Keratinocyte (primary cell): ENCODE data around the gene PLCD1. TPM values are rescaled to one million over a fixed set of nuclear protein-coding genes. Genes with fewer than 3 reads are reported as not detected.

Experiments
- DNase-seq: peaks from one replicate; pipeline ENCODE4 v3.0.0-alpha.2; 2011; ENCODE audit warnings: low read depth, missing footprints, low spot score
- FAIRE-seq: peaks from 2 replicates; lab custom pipeline; 2011; peaks lifted over from hg19 to GRCh38; lab: Jason Lieb, UNC
- H2AFZ ChIP-seq: 2 replicates; pipeline ENCODE4 v1.6.0; 2012; ENCODE audit warnings: low read length, control low read depth, inconsistent platforms; ENCODE audit not compliant: control insufficient read depth
- H3K27ac ChIP-seq: 2 replicates; pipeline ENCODE4 v1.5.1; 2011; ENCODE audit warnings: low read length; ENCODE audit not compliant: control insufficient read depth, insufficient read depth
- H3K27me3 ChIP-seq: 3 replicates; pipeline ENCODE4 v1.6.0; 2011; ENCODE audit warnings: low read length; ENCODE audit not compliant: control insufficient read depth, insufficient read depth; ENCODE audit errors: extremely low read depth
- H3K36me3 ChIP-seq, 2 experiments: 2 replicates in 1 of 2; 3 replicates in 1 of 2; pipeline ENCODE4 v1.5.1; 2011; ENCODE audit warnings: low read length in 2 of 2, mild to moderate bottlenecking in 1 of 2; ENCODE audit not compliant: control insufficient read depth in 2 of 2, insufficient read depth in 2 of 2; ENCODE audit errors: extremely low read depth in 1 of 2
- H3K4me1 ChIP-seq: 3 replicates; pipeline ENCODE4 v1.5.1; 2011; ENCODE audit warnings: low read length; ENCODE audit not compliant: control insufficient read depth, insufficient read depth; ENCODE audit errors: extremely low read depth
- H3K4me2 ChIP-seq: 3 replicates; pipeline ENCODE4 v1.6.0; 2011; ENCODE audit warnings: low read depth, low read length; ENCODE audit not compliant: control insufficient read depth, insufficient read depth; ENCODE audit errors: extremely low read depth
- H3K4me3 ChIP-seq, 3 experiments: fragments of 200-600 bp in 1 of 3; sonication (generic) in 1 of 3; 2 replicates in 2 of 3; 3 replicates in 1 of 3; pipeline ENCODE4 v1.5.1; 2011 to 2016; ENCODE audit warnings: low read length in 3 of 3, mild to moderate bottlenecking in 3 of 3, control low read depth in 2 of 3, inconsistent platforms in 1 of 3, low read depth in 1 of 3, mixed read lengths in 1 of 3, mixed run types in 1 of 3, moderate library complexity in 1 of 3; ENCODE audit not compliant: control insufficient read depth in 2 of 3, insufficient read depth in 2 of 3; ENCODE audit errors: extremely low read depth in 1 of 3
- H3K79me2 ChIP-seq: 2 replicates; pipeline ENCODE4 v1.6.0; 2012; ENCODE audit warnings: low read length; ENCODE audit not compliant: control insufficient read depth, insufficient read depth
- H3K9ac ChIP-seq: 3 replicates; pipeline ENCODE4 v1.6.0; 2011; ENCODE audit warnings: low read length; ENCODE audit not compliant: control insufficient read depth, insufficient read depth; ENCODE audit errors: extremely low read depth
- H3K9me1 ChIP-seq: 3 replicates; pipeline ENCODE4 v1.6.0; 2011; ENCODE audit warnings: low read length; ENCODE audit not compliant: control insufficient read depth, insufficient read depth; ENCODE audit errors: extremely low read depth
- H3K9me3 ChIP-seq: 2 replicates; pipeline ENCODE4 v1.5.1; 2012; ENCODE audit warnings: low read depth, low read length; ENCODE audit not compliant: control insufficient read depth
- H4K20me1 ChIP-seq: 3 replicates; pipeline ENCODE4 v1.6.0; 2011; ENCODE audit warnings: low read length; ENCODE audit not compliant: control insufficient read depth, insufficient read depth; ENCODE audit errors: extremely low read depth
- EZH2 ChIP-seq: IDR thresholded peaks from one replicate; pipeline ENCODE4 v1.6.1; 2012; ENCODE audit warnings: inconsistent platforms, mild to moderate bottlenecking, low read length, moderate library complexity
- dilution Hi-C: fragments of 300-500 bp; cut with MboI; formaldehyde crosslinking; loops from one replicate; pipeline ENCODE4 v1.7.0; 2020; ENCODE audit warnings: low sequenced_read_pairs; ENCODE audit not compliant: extremely low pct_ligation_motif_present
- polyA plus RNA-seq, 5 experiments: library from polyadenylated mRNA; depleted of rRNA in 3 of 5; stranded (reverse) in 3 of 5; stranded (forward) in 1 of 5; unstranded in 1 of 5; fragments of >200 nt; gene quantifications; 1 replicate in 1 of 5; 2 replicates in 3 of 5; 3 replicates in 1 of 5; pipeline versions ENCODE4 v1.2.1 to v1.2.3, GENCODE V29; 2011 to 2012; ENCODE audit warnings: missing spikeins in 2 of 5, low read depth in 1 of 5, low replicate concordance in 1 of 5
- TF ChIP-seq, protein P1 (sequence below), 3 experiments: IDR thresholded peaks in 1 of 3; conservative IDR thresholded peaks in 1 of 3; optimal IDR thresholded peaks in 1 of 3; 2 replicates in 2 of 3; 3 replicates in 1 of 3; pipeline versions ENCODE3 to v1.5.1; 2011; ENCODE audit warnings: low read length in 3 of 3, mild to moderate bottlenecking in 3 of 3, moderate library complexity in 2 of 3, control low read depth in 1 of 3, inconsistent platforms in 1 of 3; ENCODE audit not compliant: insufficient read depth in 2 of 3; ENCODE audit errors: extremely low read depth in 1 of 3

PLCD1 gene
- polyA plus RNA-seq, 1 donor (not counting 4 experiments of a cell fraction or from before 2014, with no cell fraction given) = 26.0 TPM

DNA sequence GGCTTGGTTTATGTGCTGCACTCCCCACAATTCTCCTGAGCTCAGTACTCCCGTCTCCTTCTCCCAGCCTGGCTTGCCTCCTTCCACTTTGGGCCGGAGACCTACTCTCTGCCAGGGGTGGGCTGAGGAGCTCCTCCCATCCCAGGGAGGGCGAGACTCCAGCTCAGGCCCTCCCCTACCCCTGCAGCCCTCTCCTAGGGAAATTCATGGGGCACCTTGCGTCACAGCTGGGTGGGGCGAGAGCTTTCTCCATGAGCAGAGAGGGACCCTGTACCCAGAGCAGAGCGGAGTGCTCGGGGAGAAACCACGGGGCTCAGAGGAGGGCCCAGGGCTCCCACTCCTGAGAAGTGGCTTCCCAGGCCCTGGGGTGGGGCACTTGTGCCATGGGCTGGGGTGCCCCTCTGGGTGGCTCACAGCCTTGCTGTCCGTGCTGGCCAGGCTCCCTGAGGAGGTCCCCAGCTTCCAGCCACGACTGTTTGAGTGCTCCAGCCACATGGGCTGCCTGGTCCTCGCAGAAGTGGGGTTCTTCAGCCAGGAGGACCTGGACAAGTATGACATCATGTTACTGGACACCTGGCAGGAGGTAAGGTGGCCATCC, 25.5 kb downstream of the PLCD1 start:
- H3K9me1 ChIP-seq = no peaks in the 10 kb centered on the region
- peaks cover 8% of the 10 kb centered on the region for H3K4me1 ChIP-seq
- H3K9me3 ChIP-seq = no peaks in the 10 kb centered on the region
- H3K4me3 ChIP-seq = no peak overlapping the region
- no peak for TF ChIP-seq EZH2
- no peaks in the 10 kb centered on the region for H3K27me3 ChIP-seq
- no peak overlapping the region for H3K27ac ChIP-seq
- dilution Hi-C loops = no loop called here
- H3K79me2 ChIP-seq = no peaks in the 10 kb centered on the region
- H3K4me2 ChIP-seq = no peak overlapping the region
- H2AFZ ChIP-seq = no peak overlapping the region
- DNase-seq = no peak
- no peaks in the 10 kb centered on the region for H4K20me1 ChIP-seq
- H3K9ac ChIP-seq = no peak overlapping the region
- no peak for FAIRE-seq
- peaks cover 6 to 18% of the 10 kb centered on the region in 2 experiments for H3K36me3 ChIP-seq

DNA sequence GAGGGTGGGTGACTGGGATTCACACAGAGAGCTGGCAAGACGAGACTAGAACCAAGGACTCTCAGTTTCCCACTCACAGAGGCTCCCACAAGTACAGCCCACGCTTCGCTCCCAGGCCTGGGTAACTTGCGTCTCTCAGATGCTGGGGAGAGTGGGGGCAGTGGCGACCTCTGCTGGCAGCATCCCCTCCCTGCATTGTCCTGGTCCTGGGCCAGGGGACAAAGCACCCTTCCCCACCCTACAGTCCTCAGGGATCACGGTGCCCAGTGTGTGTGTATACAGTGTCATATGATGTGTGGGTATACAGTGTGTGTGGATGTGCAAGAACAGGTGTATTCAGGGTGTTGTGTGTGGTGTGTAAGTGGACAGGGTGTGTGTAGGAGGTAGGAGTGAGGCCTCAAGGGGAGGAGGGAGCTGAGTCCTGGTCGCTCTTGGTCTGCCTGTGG, 26.0 kb downstream of the PLCD1 start:
- no peak for TF ChIP-seq EZH2
- TF ChIP-seq, protein P1, sequence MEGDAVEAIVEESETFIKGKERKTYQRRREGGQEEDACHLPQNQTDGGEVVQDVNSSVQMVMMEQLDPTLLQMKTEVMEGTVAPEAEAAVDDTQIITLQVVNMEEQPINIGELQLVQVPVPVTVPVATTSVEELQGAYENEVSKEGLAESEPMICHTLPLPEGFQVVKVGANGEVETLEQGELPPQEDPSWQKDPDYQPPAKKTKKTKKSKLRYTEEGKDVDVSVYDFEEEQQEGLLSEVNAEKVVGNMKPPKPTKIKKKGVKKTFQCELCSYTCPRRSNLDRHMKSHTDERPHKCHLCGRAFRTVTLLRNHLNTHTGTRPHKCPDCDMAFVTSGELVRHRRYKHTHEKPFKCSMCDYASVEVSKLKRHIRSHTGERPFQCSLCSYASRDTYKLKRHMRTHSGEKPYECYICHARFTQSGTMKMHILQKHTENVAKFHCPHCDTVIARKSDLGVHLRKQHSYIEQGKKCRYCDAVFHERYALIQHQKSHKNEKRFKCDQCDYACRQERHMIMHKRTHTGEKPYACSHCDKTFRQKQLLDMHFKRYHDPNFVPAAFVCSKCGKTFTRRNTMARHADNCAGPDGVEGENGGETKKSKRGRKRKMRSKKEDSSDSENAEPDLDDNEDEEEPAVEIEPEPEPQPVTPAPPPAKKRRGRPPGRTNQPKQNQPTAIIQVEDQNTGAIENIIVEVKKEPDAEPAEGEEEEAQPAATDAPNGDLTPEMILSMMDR (optimal IDR thresholded peaks at IDR 0.05 in 1 of 3, IDR thresholded peaks at IDR 0.05 in 1 of 3, conservative IDR thresholded peaks at IDR 0.05 in 1 of 3; ENCODE audit: extremely low read depth in 1 of 3, insufficient read depth in 2 of 3, low read length in 3 of 3) = peak in 2 of 3 experiments; percentile 91 to 92
- Histone ChIP-seq H3K9me3 (no peaks in the 10 kb centered on the region), H3K27me3 (no peaks in the 10 kb centered on the region), H3K4me2 (no peak overlapping the region), H4K20me1 (no peaks in the 10 kb centered on the region), H2AFZ (no peak overlapping the region), H3K4me3 (no peak overlapping the region), H3K79me2 (no peaks in the 10 kb centered on the region), H3K9ac (no peak overlapping the region), H3K36me3 (peaks cover 6 to 14% of the 10 kb centered on the region in 2 experiments), H3K27ac (no peak overlapping the region), H3K4me1 (peaks cover 11% of the 10 kb centered on the region), H3K9me1 (no peaks in the 10 kb centered on the region)
- FAIRE-seq (no peak), DNase-seq (no peak)
- dilution Hi-C loops = no loop called here

DNA sequence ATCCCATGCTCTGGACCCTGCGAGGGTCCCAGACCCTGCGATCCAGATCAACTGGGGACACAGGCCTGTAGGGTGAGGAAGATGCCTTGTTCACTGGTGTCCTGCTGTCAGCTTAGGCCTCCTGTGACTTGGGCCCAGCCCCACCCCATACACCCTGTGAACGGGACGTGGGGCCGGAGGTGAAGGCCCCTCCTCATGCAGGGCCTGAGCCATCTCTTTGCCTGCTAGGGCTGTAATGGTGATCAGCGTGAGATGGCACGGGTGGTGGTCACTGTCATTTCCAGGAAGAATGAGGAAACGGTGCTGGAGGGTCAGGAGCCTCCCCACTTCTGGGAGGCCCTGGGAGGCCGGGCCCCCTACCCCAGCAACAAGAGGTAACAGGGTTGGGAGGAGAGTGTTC, 26.5 kb downstream of the PLCD1 start:
- H4K20me1 ChIP-seq = no peaks in the 10 kb centered on the region
- no peaks in the 10 kb centered on the region for H3K9me3 ChIP-seq
- dilution Hi-C loops = no loop called here
- H3K4me2 ChIP-seq = no peak overlapping the region
- no peak overlapping the region for H2AFZ ChIP-seq
- TF ChIP-seq, protein P1 (optimal IDR thresholded peaks at IDR 0.05 in 1 of 3, IDR thresholded peaks at IDR 0.05 in 1 of 3, conservative IDR thresholded peaks at IDR 0.05 in 1 of 3; ENCODE audit: extremely low read depth in 1 of 3, insufficient read depth in 2 of 3, low read length in 3 of 3) = no peak
- TF ChIP-seq EZH2 = no peak
- H3K9ac ChIP-seq = no peak overlapping the region
- H3K27ac ChIP-seq = no peak overlapping the region
- DNase-seq = no peak
- no peak for FAIRE-seq
- no peaks in the 10 kb centered on the region for H3K9me1 ChIP-seq
- H3K27me3 ChIP-seq = no peaks in the 10 kb centered on the region
- peaks cover 6 to 10% of the 10 kb centered on the region in 2 experiments for H3K36me3 ChIP-seq
- H3K4me3 ChIP-seq = no peak overlapping the region
- H3K79me2 ChIP-seq = no peaks in the 10 kb centered on the region
- H3K4me1 ChIP-seq = peaks cover 15% of the 10 kb centered on the region
